EL (cell line): ENCODE results near the gene INCA1.

Experiments used
- DNase-seq: peaks from one replicate; pipeline ENCODE4 v3.0.0-alpha.2; 2016

The INCA1 gene

GRCh38 chr17:4947411-4948165 is 49.7 kb downstream of the INCA1 start:
- peak; percentile 71 for DNase-seq

- no peak for DNase-seq
Measured at GRCh38 chr17:4947010-4947410, 50.3 kb downstream of the INCA1 start.

GRCh38 chr17:4946312-4946976 is 50.9 kb downstream of the INCA1 start:
- no peak for DNase-seq

- DNase-seq, result no peak
Measured at GRCh38 chr17:4945944-4946280, 51.4 kb downstream of the INCA1 start.

- peak; percentile 97 for DNase-seq
Measured at GRCh38 chr17:4945176-4945943, 52.0 kb downstream of the INCA1 start.

GRCh38 chr17:4944554-4945175 is 52.7 kb downstream of the INCA1 start:
- DNase-seq, result no peak

- DNase-seq, result no peak
Measured at GRCh38 chr17:4944163-4944553, 53.2 kb downstream of the INCA1 start.

GRCh38 chr17:4942760-4943508 is 54.4 kb downstream of the INCA1 start:
- no peak for DNase-seq

- no peak for DNase-seq
Measured at GRCh38 chr17:4941319-4941610, 56.1 kb downstream of the INCA1 start.

GRCh38 chr17:4940555-4941318 is 56.6 kb downstream of the INCA1 start:
- DNase-seq, result peak; percentile 39

GRCh38 chr17:4939796-4940554 is 57.3 kb downstream of the INCA1 start, which contains the start of the genes RNF167 and SLC25A11:
TSS of gene RNF167 (plus strand) at chr17:4940268. CDS start at chr17:4940910, 642 bp downstream.
TSS of gene SLC25A11 (minus strand) at chr17:4940046. CDS start at chr17:4939910, 136 bp downstream.
- DNase-seq, result peak; percentile 100

- no peak for DNase-seq
Measured at GRCh38 chr17:4939546-4939795, 57.9 kb downstream of the INCA1 start.

GRCh38 chr17:4938688-4939545 is 58.4 kb downstream of the INCA1 start:
- DNase-seq, result no peak
